ENCODE data around the gene NUDT3.

Gene NUDT3

DNA sequence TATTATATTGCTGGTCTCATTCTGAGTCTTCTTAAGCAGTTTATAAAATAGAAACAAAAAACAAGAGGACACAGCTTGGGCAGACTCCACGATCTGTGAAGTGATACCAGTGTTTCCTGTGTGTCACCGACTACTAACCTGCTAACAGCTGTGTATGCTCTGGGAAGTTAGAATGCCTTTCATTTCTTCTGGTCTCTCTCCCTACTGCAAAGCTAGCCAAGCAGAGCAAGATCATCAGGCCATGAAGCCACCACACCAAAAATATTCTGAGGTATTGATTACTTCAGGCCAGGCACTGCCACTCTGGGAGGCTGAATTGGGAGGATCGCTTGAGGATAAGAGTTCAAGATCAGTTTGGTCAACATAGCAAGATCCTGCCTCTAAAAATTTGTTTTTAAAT lies 96.7 kb downstream of the NUDT3 start:
- no peak for ATAC-seq

DNA sequence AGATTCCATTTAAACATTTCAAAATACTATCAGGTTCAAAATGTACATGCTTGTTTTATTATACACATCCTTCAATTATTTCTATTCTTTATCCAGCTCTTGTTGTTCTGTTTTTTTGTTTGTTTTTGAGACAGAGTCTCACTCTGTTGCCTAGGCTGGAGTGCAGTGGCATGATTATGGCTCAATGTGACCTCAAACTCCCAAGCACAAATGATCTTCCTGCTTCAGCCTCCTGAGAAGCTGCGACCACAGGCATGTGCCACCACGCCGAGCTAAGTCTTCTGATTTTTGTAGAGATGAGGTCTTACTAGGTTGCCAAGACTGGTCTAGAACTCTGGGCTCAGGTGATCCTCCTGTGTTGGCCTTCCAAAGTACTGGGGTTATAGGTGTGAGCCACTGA lies 99.5 kb downstream of the NUDT3 start:
- TF ChIP-seq ZC3H10 (CRISPR knock-in tag; IDR thresholded peaks at IDR 0.05): no peak
- TF ChIP-seq, protein P1, sequence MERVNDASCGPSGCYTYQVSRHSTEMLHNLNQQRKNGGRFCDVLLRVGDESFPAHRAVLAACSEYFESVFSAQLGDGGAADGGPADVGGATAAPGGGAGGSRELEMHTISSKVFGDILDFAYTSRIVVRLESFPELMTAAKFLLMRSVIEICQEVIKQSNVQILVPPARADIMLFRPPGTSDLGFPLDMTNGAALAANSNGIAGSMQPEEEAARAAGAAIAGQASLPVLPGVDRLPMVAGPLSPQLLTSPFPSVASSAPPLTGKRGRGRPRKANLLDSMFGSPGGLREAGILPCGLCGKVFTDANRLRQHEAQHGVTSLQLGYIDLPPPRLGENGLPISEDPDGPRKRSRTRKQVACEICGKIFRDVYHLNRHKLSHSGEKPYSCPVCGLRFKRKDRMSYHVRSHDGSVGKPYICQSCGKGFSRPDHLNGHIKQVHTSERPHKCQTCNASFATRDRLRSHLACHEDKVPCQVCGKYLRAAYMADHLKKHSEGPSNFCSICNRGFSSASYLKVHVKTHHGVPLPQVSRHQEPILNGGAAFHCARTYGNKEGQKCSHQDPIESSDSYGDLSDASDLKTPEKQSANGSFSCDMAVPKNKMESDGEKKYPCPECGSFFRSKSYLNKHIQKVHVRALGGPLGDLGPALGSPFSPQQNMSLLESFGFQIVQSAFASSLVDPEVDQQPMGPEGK (CRISPR knock-in tag; IDR thresholded peaks at IDR 0.05; ENCODE audit: borderline replicate concordance): no peak
- TF ChIP-seq, protein P2, sequence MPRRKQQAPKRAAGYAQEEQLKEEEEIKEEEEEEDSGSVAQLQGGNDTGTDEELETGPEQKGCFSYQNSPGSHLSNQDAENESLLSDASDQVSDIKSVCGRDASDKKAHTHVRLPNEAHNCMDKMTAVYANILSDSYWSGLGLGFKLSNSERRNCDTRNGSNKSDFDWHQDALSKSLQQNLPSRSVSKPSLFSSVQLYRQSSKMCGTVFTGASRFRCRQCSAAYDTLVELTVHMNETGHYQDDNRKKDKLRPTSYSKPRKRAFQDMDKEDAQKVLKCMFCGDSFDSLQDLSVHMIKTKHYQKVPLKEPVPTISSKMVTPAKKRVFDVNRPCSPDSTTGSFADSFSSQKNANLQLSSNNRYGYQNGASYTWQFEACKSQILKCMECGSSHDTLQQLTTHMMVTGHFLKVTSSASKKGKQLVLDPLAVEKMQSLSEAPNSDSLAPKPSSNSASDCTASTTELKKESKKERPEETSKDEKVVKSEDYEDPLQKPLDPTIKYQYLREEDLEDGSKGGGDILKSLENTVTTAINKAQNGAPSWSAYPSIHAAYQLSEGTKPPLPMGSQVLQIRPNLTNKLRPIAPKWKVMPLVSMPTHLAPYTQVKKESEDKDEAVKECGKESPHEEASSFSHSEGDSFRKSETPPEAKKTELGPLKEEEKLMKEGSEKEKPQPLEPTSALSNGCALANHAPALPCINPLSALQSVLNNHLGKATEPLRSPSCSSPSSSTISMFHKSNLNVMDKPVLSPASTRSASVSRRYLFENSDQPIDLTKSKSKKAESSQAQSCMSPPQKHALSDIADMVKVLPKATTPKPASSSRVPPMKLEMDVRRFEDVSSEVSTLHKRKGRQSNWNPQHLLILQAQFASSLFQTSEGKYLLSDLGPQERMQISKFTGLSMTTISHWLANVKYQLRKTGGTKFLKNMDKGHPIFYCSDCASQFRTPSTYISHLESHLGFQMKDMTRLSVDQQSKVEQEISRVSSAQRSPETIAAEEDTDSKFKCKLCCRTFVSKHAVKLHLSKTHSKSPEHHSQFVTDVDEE (CRISPR knock-in tag; IDR thresholded peaks at IDR 0.05): no peak
- no peak for ATAC-seq

More for the DNA sequence above, 96.7 kb downstream of the NUDT3 start:
- no peak for TF ChIP-seq BACH2 (CRISPR knock-in tag; IDR thresholded peaks at IDR 0.05; ENCODE audit: borderline replicate concordance)
- TF ChIP-seq TOX (CRISPR knock-in tag; IDR thresholded peaks at IDR 0.05; ENCODE audit: borderline replicate concordance): no peak
- no peak for TF ChIP-seq ZC3H10 (CRISPR knock-in tag; IDR thresholded peaks at IDR 0.05)
- TF ChIP-seq, protein P3, sequence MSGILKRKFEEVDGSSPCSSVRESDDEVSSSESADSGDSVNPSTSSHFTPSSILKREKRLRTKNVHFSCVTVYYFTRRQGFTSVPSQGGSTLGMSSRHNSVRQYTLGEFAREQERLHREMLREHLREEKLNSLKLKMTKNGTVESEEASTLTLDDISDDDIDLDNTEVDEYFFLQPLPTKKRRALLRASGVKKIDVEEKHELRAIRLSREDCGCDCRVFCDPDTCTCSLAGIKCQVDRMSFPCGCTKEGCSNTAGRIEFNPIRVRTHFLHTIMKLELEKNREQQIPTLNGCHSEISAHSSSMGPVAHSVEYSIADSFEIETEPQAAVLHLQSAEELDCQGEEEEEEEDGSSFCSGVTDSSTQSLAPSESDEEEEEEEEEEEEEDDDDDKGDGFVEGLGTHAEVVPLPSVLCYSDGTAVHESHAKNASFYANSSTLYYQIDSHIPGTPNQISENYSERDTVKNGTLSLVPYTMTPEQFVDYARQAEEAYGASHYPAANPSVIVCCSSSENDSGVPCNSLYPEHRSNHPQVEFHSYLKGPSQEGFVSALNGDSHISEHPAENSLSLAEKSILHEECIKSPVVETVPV (CRISPR knock-in tag; IDR thresholded peaks at IDR 0.05): no peak

DNA sequence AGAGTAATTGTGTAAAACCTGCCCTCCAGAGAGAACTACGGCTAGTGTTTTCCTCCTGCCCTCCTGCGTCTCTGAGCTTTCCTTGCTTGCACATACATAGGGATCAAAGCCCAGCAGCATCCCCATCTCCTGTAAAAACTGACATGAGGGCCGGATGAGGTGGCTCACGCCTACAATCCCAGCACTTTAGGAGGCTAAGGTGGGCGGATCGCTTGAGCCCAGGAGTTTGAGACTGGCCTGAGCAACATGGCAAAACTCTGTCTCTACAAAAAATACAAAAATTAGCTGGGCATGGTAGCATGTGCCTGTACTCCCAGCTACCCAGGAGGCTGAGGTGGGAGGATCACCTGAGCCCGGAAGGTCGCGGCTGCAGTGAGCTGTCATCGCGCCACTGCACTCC lies 103.3 kb downstream of the NUDT3 start:
- TF ChIP-seq ARNTL (CRISPR knock-in tag; IDR thresholded peaks at IDR 0.05; ENCODE audit: borderline replicate concordance, low read depth) (no peak), ZNF565 (CRISPR knock-in tag; conservative IDR thresholded peaks at IDR 0.05; ENCODE audit: low read depth) (no peak), RARB (CRISPR knock-in tag; IDR thresholded peaks at IDR 0.05) (no peak), PPARA (CRISPR knock-in tag; IDR thresholded peaks at IDR 0.05; ENCODE audit: borderline replicate concordance) (no peak), ZFP30 (CRISPR knock-in tag; IDR thresholded peaks at IDR 0.05) (no peak), ISL1 (CRISPR knock-in tag; IDR thresholded peaks at IDR 0.05) (no peak), ZC3H10 (CRISPR knock-in tag; IDR thresholded peaks at IDR 0.05) (no peak), ZNF8 (CRISPR knock-in tag; IDR thresholded peaks at IDR 0.05) (no peak), TOX (CRISPR knock-in tag; IDR thresholded peaks at IDR 0.05; ENCODE audit: borderline replicate concordance) (no peak), BACH2 (CRISPR knock-in tag; IDR thresholded peaks at IDR 0.05; ENCODE audit: borderline replicate concordance) (no peak), TCF4 (CRISPR knock-in tag; IDR thresholded peaks at IDR 0.05; ENCODE audit: borderline replicate concordance) (no peak)
- TF ChIP-seq, protein P3 (CRISPR knock-in tag; IDR thresholded peaks at IDR 0.05): no peak
- TF ChIP-seq, protein P2 (CRISPR knock-in tag; IDR thresholded peaks at IDR 0.05): no peak
- ATAC-seq: no peak

DNA sequence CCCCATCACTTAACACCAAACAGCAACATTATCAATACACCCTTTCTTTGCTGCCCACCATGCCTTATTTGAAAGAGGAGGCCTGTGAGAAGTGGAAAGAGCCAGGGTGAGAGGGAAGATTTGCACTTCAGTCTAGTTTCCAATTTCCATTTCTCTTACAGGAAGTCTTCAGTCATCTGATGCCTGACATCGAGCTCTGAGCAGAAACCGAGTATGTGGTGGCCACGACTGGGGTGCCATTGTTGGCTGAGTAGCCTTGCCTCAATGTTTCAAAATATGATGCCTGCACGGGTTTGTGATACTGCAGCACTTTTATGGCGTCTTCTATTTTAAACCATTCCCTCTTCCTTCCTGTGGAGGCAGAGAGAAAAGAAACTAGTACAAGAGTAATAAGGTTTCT lies 103.9 kb downstream of the NUDT3 start:
- no peak for ATAC-seq
- no peak for TF ChIP-seq SNAI2 (CRISPR knock-in tag; IDR thresholded peaks at IDR 0.05)
- no peak for TF ChIP-seq ZNF8 (CRISPR knock-in tag; IDR thresholded peaks at IDR 0.05)
- TF ChIP-seq, protein P1 (CRISPR knock-in tag; IDR thresholded peaks at IDR 0.05; ENCODE audit: borderline replicate concordance): no peak
- TF ChIP-seq CSDC2 (CRISPR knock-in tag; IDR thresholded peaks at IDR 0.05): no peak
- TF ChIP-seq ZFP30 (CRISPR knock-in tag; IDR thresholded peaks at IDR 0.05): no peak
- no peak for TF ChIP-seq RARB (CRISPR knock-in tag; IDR thresholded peaks at IDR 0.05)
- TF ChIP-seq ARNTL (CRISPR knock-in tag; IDR thresholded peaks at IDR 0.05; ENCODE audit: borderline replicate concordance, low read depth): no peak
- TF ChIP-seq ZC3H10 (CRISPR knock-in tag; IDR thresholded peaks at IDR 0.05): no peak
- no peak for TF ChIP-seq GLIS3 (CRISPR knock-in tag; IDR thresholded peaks at IDR 0.05)

Measured in SK-N-SH treated with all-trans-retinoic acid at 6 μM for 48 hours (cell line).